ENCODE measurements around the gene PLA2G2A. TPM values are rescaled to one million over a fixed set of nuclear protein-coding genes. Genes with fewer than 3 reads are reported as not detected.
"Not testable (repeated sequence)": the region's sequence is repeated elsewhere in the genome, so short reads cannot be mapped to it uniquely, and the experiment has no call there.

Gene PLA2G2A
- total RNA-seq, 1 experiment from 2014 or later = 1.2 TPM

DNA sequence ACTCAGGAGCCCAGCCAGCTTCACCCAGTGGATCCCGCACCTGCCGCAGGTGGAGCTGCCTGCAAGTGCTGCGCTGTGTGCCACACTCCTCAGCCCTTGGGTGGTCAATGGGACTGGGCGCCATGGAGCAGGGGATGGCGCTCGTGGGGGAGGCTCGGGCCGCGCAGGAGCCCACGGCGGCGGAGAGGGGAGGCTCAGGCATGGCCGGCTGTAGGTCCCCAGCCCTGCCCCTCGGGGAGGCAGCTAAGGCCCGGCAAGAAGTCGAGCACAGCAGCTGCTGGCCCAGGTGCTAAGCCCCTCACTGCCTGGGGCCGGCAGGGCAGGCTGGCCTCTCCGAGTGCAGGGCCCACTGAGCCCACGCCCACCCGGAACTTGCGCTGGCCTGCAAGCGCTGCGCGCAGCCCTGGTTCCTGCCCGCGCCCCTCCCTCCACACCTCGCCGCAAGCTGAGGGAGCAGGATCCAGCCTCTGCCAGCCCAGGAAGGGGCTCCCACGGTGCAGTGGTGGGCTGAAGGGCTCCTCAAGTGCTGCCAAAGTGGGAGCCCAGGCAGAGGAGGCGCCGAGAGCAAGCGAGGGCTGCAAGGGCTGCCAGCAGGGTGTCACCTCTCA lies 5.1 kb upstream of the PLA2G2A start:
- H3K9me3 Mint-ChIP-seq = peaks cover 24% of the 10 kb centered on the region
- DNase-seq (ENCODE audit: low spot score); POLR2A ChIA-PET; ATAC-seq; H3K27ac Mint-ChIP-seq; H3K4me3 Mint-ChIP-seq; H3K27me3 Mint-ChIP-seq (ENCODE audit: low read depth): not testable (repeated sequence)
- H3K36me3 Mint-ChIP-seq = peaks cover 22% of the 10 kb centered on the region
- CTCF ChIA-PET = interaction anchor here (1.2 kb wide), 1 partner anchor 10 kb away, joined by 3 read pairs; no protein-coding TSS in a partner anchor
- H3K4me1 Mint-ChIP-seq = peaks cover 53% of the 10 kb centered on the region
- TF ChIP-seq NR3C1 (CRISPR knock-in tag; conservative IDR thresholded peaks at IDR 0.05; ENCODE audit: low read depth) = 0 out of 2 replicates have a peak, but pooled peaks have one; percentile 39

DNA sequence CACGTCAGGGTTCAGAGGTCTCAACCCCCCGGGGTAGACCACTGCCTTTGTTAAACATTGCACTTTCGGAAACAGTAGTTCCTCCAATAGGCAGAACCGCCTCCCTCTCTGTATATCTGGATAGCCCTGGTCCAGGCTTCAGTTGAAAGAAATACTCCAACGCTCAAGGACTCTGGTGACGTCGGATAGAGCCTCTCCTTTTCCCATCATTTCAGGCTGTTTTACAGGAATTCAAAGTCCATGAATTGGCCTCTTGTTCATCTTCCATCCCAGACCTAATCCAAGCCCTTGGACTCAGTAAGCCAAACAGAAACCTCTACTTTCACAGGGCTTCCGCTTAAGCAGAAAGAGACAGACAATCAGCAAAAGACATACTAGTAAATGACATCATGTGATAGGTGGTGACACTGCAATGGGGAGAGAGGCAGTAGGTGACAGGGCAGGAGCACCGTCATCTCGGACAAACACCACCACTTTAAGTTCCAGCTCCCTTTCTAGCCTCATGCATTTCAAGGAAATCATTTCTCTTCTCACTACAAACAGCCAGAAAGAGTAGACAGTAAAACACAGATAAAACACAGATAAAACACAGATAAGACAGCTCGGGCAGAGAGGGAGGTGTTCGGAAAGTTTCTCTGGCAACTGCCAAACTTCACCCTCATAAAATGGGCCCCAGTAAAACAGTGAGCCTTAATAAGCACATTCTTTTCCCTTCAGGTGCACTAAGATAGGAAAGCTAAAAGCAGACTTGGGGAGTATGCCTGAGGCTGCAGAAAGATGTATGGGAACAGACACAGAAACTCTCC lies 2.3 kb upstream of the PLA2G2A start:
- Mint-ChIP-seq H3K4me1 (peaks cover 37% of the 10 kb centered on the region), H3K27me3 (ENCODE audit: low read depth) (peaks cover 4% of the 10 kb centered on the region), H3K27ac (peak overlapping the region; percentile 14), H3K9me3 (peaks cover 19% of the 10 kb centered on the region), H3K4me3 (no peak overlapping the region), H3K36me3 (peaks cover 20% of the 10 kb centered on the region)
- DNase-seq (ENCODE audit: low spot score) (no peak), ATAC-seq (no peak)
- ChIA-PET CTCF (interaction anchor here (1.0 to 1.2 kb wide), 2 partner anchors 119 to 184 kb away, joined by 3 read pairs; no protein-coding TSS in a partner anchor), POLR2A (no interaction called here)
- TF ChIP-seq, protein P1, sequence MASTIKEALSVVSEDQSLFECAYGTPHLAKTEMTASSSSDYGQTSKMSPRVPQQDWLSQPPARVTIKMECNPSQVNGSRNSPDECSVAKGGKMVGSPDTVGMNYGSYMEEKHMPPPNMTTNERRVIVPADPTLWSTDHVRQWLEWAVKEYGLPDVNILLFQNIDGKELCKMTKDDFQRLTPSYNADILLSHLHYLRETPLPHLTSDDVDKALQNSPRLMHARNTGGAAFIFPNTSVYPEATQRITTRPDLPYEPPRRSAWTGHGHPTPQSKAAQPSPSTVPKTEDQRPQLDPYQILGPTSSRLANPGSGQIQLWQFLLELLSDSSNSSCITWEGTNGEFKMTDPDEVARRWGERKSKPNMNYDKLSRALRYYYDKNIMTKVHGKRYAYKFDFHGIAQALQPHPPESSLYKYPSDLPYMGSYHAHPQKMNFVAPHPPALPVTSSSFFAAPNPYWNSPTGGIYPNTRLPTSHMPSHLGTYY (CRISPR knock-in tag; IDR thresholded peaks at IDR 0.05) = no peak
- TF ChIP-seq ZNF671 (CRISPR knock-in tag; IDR thresholded peaks at IDR 0.05) = no peak
- TF ChIP-seq, protein P2, sequence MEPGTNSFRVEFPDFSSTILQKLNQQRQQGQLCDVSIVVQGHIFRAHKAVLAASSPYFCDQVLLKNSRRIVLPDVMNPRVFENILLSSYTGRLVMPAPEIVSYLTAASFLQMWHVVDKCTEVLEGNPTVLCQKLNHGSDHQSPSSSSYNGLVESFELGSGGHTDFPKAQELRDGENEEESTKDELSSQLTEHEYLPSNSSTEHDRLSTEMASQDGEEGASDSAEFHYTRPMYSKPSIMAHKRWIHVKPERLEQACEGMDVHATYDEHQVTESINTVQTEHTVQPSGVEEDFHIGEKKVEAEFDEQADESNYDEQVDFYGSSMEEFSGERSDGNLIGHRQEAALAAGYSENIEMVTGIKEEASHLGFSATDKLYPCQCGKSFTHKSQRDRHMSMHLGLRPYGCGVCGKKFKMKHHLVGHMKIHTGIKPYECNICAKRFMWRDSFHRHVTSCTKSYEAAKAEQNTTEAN (CRISPR knock-in tag; IDR thresholded peaks at IDR 0.05) = no peak

DNA sequence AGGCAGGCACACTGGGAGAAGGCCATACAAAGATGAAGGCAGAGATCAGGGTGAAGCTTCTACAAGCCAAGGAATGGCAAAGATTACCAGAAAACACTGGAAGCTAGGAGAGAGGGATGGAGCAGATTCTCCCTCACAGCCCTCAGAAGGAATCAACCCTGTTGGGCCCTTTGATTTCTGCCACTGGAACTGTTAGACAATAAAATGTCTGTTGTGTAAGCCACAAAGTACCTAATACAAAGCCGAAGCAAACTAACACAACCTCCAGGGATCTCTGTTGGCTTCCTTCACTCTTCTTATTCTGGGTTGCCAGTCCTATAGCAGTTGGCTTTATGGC lies 1.7 kb upstream of the PLA2G2A start:
- Mint-ChIP-seq H3K4me3 (no peak overlapping the region), H3K4me1 (peaks cover 37% of the 10 kb centered on the region), H3K36me3 (peaks cover 17% of the 10 kb centered on the region), H3K27me3 (ENCODE audit: low read depth) (peaks cover 4% of the 10 kb centered on the region), H3K27ac (no peak overlapping the region; the same call in 1 of the 2 replicates), H3K9me3 (peaks cover 16% of the 10 kb centered on the region)
- DNase-seq (ENCODE audit: low spot score) = no peak
- no peak for ATAC-seq
- POLR2A ChIA-PET = no interaction called here
- CTCF ChIA-PET = no interaction called here
- TF ChIP-seq, protein P3, sequence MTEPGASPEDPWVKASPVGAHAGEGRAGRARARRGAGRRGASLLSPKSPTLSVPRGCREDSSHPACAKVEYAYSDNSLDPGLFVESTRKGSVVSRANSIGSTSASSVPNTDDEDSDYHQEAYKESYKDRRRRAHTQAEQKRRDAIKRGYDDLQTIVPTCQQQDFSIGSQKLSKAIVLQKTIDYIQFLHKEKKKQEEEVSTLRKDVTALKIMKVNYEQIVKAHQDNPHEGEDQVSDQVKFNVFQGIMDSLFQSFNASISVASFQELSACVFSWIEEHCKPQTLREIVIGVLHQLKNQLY (CRISPR knock-in tag; IDR thresholded peaks at IDR 0.05) = no peak
- TF ChIP-seq, protein P1 (CRISPR knock-in tag; IDR thresholded peaks at IDR 0.05) = no peak
- no peak for TF ChIP-seq NR1H2 (CRISPR knock-in tag; IDR thresholded peaks at IDR 0.05)
- no peak for TF ChIP-seq NR2C2 (CRISPR knock-in tag; IDR thresholded peaks at IDR 0.05)
- TF ChIP-seq, protein P4, sequence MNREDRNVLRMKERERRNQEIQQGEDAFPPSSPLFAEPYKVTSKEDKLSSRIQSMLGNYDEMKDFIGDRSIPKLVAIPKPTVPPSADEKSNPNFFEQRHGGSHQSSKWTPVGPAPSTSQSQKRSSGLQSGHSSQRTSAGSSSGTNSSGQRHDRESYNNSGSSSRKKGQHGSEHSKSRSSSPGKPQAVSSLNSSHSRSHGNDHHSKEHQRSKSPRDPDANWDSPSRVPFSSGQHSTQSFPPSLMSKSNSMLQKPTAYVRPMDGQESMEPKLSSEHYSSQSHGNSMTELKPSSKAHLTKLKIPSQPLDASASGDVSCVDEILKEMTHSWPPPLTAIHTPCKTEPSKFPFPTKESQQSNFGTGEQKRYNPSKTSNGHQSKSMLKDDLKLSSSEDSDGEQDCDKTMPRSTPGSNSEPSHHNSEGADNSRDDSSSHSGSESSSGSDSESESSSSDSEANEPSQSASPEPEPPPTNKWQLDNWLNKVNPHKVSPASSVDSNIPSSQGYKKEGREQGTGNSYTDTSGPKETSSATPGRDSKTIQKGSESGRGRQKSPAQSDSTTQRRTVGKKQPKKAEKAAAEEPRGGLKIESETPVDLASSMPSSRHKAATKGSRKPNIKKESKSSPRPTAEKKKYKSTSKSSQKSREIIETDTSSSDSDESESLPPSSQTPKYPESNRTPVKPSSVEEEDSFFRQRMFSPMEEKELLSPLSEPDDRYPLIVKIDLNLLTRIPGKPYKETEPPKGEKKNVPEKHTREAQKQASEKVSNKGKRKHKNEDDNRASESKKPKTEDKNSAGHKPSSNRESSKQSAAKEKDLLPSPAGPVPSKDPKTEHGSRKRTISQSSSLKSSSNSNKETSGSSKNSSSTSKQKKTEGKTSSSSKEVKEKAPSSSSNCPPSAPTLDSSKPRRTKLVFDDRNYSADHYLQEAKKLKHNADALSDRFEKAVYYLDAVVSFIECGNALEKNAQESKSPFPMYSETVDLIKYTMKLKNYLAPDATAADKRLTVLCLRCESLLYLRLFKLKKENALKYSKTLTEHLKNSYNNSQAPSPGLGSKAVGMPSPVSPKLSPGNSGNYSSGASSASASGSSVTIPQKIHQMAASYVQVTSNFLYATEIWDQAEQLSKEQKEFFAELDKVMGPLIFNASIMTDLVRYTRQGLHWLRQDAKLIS (CRISPR knock-in tag; IDR thresholded peaks at IDR 0.05; ENCODE audit: borderline replicate concordance) = no peak
- TF ChIP-seq NFE2L1 (CRISPR knock-in tag; IDR thresholded peaks at IDR 0.05) = no peak
- TF ChIP-seq, protein P5, sequence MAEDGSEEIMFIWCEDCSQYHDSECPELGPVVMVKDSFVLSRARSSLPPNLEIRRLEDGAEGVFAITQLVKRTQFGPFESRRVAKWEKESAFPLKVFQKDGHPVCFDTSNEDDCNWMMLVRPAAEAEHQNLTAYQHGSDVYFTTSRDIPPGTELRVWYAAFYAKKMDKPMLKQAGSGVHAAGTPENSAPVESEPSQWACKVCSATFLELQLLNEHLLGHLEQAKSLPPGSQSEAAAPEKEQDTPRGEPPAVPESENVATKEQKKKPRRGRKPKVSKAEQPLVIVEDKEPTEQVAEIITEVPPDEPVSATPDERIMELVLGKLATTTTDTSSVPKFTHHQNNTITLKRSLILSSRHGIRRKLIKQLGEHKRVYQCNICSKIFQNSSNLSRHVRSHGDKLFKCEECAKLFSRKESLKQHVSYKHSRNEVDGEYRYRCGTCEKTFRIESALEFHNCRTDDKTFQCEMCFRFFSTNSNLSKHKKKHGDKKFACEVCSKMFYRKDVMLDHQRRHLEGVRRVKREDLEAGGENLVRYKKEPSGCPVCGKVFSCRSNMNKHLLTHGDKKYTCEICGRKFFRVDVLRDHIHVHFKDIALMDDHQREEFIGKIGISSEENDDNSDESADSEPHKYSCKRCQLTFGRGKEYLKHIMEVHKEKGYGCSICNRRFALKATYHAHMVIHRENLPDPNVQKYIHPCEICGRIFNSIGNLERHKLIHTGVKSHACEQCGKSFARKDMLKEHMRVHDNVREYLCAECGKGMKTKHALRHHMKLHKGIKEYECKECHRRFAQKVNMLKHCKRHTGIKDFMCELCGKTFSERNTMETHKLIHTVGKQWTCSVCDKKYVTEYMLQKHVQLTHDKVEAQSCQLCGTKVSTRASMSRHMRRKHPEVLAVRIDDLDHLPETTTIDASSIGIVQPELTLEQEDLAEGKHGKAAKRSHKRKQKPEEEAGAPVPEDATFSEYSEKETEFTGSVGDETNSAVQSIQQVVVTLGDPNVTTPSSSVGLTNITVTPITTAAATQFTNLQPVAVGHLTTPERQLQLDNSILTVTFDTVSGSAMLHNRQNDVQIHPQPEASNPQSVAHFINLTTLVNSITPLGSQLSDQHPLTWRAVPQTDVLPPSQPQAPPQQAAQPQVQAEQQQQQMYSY (CRISPR knock-in tag; IDR thresholded peaks at IDR 0.05) = no peak
- no peak for TF ChIP-seq TCF7 (CRISPR knock-in tag; IDR thresholded peaks at IDR 0.05; ENCODE audit: low read depth)
- TF ChIP-seq, protein P6, sequence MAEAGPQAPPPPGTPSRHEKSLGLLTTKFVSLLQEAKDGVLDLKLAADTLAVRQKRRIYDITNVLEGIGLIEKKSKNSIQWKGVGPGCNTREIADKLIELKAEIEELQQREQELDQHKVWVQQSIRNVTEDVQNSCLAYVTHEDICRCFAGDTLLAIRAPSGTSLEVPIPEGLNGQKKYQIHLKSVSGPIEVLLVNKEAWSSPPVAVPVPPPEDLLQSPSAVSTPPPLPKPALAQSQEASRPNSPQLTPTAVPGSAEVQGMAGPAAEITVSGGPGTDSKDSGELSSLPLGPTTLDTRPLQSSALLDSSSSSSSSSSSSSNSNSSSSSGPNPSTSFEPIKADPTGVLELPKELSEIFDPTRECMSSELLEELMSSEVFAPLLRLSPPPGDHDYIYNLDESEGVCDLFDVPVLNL (CRISPR knock-in tag; IDR thresholded peaks at IDR 0.05; ENCODE audit: borderline replicate concordance, low read depth) = no peak

Measured in WTC11 (cell line).